Femur (tissue), 1 donor: ENCODE measurements around the gene MNT.
"Not testable (repeated sequence)": the region's sequence is repeated elsewhere in the genome, so short reads cannot be mapped to it uniquely, and the experiment has no call there.

Source experiments
- DNase-seq: peaks from one replicate; pipeline ENCODE4 v3.0.0-alpha.2; 2017

The MNT gene

DNA sequence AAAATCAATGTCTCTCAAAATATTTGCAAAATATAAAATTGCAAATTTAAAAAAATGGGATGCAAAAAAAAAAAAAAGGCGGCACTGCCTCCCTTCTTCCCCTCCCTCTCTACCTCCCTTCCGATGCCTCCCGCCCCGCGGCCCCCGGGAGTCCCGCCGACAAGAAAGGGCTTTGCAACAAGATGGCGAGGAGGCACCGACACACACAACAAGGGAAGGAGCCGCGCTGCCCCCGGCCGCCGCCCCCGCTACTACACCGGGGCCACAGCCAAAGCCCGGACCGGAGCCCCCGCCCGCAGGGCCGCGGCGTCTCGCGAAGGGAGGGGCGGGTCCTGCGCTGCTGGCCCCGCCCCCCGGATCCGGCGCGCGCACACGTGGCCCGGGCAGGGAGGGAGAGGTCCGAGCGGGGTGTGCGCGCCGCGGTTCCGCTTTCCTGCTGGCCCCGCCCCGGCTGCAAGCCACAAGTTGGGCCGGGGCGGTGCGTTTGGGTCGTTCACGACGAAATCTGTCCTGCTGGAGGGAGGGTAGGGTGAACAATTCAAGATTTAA lies at the start of gene MNT:
Gene MNT, minus strand, starts transcription at position 184 of the 549 bp plus-strand sequence. CDS start 348 bp downstream, outside the sequence.
- DNase-seq: peak; percentile 96

DNA sequence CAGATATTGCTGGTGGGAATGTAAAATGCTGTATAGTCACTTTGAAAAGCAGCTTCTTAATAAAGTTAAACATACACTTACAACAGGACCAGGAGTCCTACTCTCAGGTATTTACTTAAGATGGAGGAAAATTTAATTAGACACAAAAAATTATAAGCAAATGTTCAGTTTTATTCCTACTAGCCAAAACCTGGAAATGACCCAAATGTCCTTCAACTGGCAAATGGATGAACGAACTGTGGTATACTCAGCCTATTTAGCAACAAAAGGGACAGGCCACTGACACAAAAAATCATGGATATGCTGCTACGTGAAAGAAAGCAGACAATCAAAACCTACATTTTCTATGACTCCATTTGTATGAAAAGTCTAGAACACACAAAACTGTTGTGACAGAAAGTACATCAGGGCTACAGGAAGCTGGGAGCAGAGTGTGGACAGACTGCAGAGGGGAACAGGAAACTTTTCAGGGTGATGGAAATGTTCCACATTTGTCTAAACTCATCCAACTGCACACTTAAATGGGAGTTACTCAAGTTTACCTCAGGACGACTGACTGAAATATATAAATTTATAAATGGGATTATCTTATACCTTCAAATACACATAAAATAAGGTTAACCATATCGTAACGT lies 49.3 kb upstream of the MNT start:
- no peak for DNase-seq

- no peak for DNase-seq
Observed at GRCh38 chr17:2449486-2449885, 48.6 kb upstream of the MNT start.

GRCh38 chr17:2447479-2447878 lies 46.6 kb upstream of the MNT start:
- DNase-seq: not testable (repeated sequence)

DNA sequence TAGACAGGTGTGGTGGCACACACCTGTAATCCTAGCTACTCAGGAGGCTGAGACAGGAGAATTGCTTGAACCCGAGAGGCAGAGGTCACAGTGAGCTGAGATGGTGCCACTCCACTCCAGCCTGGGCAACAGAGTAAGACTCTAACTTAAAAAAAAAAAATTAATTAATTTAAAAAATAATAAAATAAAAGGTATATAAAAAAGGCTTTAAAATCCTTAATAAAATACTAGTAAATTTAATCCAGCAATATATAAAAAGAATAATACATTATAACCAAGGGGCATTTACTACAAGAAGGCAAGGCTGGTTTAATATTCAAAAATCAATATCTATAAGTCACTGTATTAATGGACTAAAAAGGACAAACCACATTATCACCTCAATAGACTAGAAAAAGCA lies 44.8 kb upstream of the MNT start:
- no peak for DNase-seq

DNA sequence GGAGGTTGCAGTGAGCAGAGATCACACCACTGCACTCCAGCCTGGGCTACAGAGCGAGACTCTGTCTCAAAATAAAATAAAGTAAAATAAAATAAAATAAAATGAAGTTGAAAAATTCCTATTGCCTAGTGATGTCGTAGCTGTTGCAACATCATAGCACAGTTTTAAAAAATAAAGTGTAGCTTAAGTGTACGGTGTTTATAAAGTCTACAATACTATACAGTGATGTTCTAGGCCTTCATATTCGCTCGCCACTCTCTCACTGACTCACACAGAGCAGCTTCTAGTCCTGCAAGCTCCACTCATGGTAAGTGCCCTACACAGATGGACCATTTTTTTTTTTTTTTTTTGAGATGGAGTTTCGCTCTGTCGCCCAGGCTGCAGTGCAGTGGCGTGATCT lies 43.5 kb upstream of the MNT start:
- no peak for DNase-seq

DNA sequence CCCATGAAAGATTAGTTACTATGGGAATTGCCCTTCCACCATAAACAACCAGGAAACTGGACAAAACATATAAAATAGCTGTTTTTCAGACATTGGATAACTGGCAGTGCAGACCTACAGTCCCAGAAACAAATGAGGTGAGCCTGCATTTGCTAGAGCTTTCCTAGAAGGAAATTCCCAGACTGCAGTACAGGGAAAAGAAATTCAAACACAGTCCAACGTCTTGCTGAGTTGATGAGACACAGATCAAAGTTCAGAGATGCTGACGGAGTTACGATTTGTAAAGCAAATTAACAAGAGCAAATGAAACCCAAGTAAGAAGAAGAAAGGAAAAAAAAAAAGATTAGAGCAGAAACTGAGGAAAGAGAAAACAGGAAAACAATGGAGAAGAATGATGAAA lies 41.3 kb upstream of the MNT start:
- DNase-seq: no peak

- DNase-seq: no peak
Observed at GRCh38 chr17:2440930-2441329, 40.1 kb upstream of the MNT start.

DNA sequence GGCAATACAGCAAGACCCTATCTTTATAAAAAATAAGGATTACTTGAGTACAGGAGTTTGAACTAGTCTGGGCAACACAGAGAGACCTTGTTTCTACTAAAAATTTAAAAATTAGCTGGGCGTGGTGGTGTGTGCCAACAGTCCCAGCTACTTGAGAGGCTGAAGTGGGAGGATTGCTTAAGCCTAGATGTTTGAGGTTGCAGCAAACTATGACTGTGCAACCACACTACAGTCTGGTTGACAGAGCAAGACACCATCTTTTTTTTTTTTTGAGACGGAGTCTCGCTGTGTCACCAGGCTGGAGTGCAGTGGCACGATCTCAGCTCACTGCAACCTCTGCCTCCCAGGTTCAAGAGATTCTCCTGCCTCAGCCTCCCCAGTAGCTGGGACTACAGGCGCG lies 39.1 kb upstream of the MNT start:
- DNase-seq: not testable (repeated sequence)

GRCh38 chr17:2438823-2439222 lies 38.0 kb upstream of the MNT start:
- DNase-seq: no peak

- DNase-seq: no peak
Observed at GRCh38 chr17:2436316-2436905, 35.6 kb upstream of the MNT start.

GRCh38 chr17:2435862-2436261 lies 35.0 kb upstream of the MNT start:
- DNase-seq: peak; percentile 48

DNA sequence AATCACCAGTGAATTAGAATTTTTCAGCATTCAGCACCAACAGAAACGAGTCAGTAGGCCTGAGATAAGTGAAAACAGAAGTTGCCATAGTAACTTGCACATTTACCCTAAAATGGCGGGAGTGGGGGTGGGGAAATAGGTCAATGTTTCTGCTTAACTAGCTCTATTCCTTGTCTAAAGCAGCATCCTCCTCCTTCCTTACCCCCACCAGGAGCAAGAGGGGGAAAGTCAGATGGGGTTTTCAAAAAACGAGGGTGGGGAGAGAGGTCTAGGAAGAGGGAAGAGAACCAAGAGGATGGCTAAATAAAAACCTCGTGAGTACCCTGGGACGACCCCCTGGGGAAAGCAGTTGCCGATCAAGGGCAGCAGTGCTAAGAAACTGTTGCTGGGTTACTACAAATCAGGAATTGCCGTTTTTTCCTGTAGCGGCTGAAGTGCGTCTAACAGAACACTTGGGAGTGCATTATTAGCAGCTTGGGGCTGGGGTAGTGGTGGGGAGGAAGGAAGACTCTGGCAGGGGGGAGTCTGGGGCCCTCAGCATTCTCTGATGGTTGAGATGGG lies 34.4 kb upstream of the MNT start:
- peak; percentile 38 for DNase-seq

DNA sequence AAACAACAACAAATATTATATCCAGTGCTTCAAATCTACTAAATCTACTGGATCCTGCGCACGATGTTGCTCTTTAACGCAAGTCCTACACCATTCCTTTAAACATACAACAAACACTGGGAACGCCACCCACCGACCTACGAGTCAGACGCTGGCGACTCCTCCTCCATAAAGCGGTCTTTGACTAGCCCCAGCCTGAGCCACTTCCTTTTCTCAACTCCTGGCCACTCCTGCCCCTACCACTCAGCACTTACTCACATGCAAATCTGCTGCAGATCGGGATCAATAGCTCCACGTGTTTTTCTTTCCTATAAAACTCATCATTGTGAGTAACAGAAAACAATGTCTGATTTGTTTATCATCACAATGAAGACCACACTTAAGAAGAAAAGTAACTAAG lies 32.8 kb upstream of the MNT start:
- no peak for DNase-seq

- no peak for DNase-seq
Observed at GRCh38 chr17:2427910-2428309, 27.1 kb upstream of the MNT start.

GRCh38 chr17:2427215-2427614 lies 26.4 kb upstream of the MNT start:
- no peak for DNase-seq

DNA sequence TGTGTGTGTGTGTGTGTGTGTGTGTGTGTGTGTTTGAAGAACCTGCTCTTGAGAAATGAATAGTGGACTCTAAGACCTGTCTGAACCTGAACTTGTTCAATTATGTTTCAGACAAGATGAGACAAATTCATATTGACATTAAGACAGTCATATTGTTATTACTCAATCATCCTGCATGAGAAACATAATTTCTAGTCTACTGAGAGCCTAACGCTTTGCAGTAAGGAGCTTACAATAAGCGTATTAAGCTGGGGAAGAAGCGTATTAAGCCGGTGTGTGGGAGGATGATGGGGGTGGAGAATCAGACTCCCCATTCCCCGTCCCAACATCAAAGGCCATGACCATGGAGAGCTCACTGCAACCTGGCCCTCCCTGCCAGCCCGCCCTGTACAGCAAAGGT lies 22.4 kb upstream of the MNT start:
- DNase-seq: no peak

- no peak for DNase-seq
Observed at GRCh38 chr17:2421315-2422147, 20.7 kb upstream of the MNT start.

- DNase-seq: peak; percentile 42
Observed at GRCh38 chr17:2420176-2420575, 19.3 kb upstream of the MNT start.

GRCh38 chr17:2419486-2419885 lies 18.6 kb upstream of the MNT start:
- no peak for DNase-seq

- DNase-seq: no peak
Observed at GRCh38 chr17:2418572-2418971, 17.7 kb upstream of the MNT start.

- DNase-seq: peak; percentile 95
Observed at GRCh38 chr17:2416010-2416734, 15.3 kb upstream of the MNT start.

GRCh38 chr17:2415081-2415480 lies 14.2 kb upstream of the MNT start:
- no peak for DNase-seq
